Tibial nerve (tissue), 4 donors: Measurements from ENCODE around the gene SLC25A47. TPM values are rescaled to one million over a fixed set of nuclear protein-coding genes. Genes with fewer than 3 reads are reported as not detected.

Experiments used
- DNase-seq, 2 donors: peaks; one replicate each; pipeline ENCODE4 v3.0.0-alpha.2; 2019; ENCODE audit warnings: low spot score in 2 of 2
- H3K27ac ChIP-seq, 4 donors: fragments of 200-600 bp; sonication (generic) in 3 of 4; one replicate each; pipeline ENCODE4 v1.5.1; 2017 to 2019; ENCODE audit warnings: mild to moderate bottlenecking in 1 of 4
- H3K27me3 ChIP-seq, 2 donors: fragments of 200-600 bp; sonication (generic) in 1 of 2; one replicate each; pipeline versions ENCODE4 v1.5.1 to v1.6.0; 2017 to 2019
- H3K36me3 ChIP-seq, 3 donors: fragments of 200-600 bp; sonication (generic); one replicate each; pipeline ENCODE4 v1.5.1; 2018 to 2019
- H3K4me1 ChIP-seq, 4 donors: fragments of 200-600 bp; sonication (generic) in 3 of 4; one replicate each; pipeline ENCODE4 v1.5.1; 2017 to 2019
- H3K4me3 ChIP-seq, 4 donors: fragments of 200-600 bp; sonication (generic) in 3 of 4; one replicate each; pipeline ENCODE4 v1.5.1; 2017 to 2019; ENCODE audit warnings: mild to moderate bottlenecking in 1 of 4, moderate library complexity in 1 of 4
- H3K9me3 ChIP-seq, 4 donors: fragments of 200-600 bp; sonication (generic) in 3 of 4; one replicate each; pipeline ENCODE4 v1.5.1; 2017 to 2019
- CTCF ChIP-seq, 5 experiments: fragments of 200-600 bp in 3 of 5; fragments of 450-650 bp in 2 of 5; sonication (generic) in 3 of 5; IDR thresholded peaks; one replicate each; pipeline ENCODE4 v1.5.1; 2016 to 2019; ENCODE audit warnings: antibody characterized with exemption in 5 of 5, mild to moderate bottlenecking in 3 of 5, moderate library complexity in 2 of 5
- EP300 ChIP-seq, 2 donors: sonication (generic); formaldehyde crosslinking; IDR thresholded peaks; one replicate each; pipeline ENCODE4 v1.6.1; 2017; ENCODE audit warnings: antibody characterized with exemption in 2 of 2, mild to moderate bottlenecking in 1 of 2
- POLR2A ChIP-seq, 2 donors: fragments of 450-650 bp; IDR thresholded peaks; one replicate each; pipeline ENCODE4 v1.6.1; 2017; ENCODE audit warnings: antibody characterized with exemption in 2 of 2, mild to moderate bottlenecking in 2 of 2, moderate library complexity in 2 of 2
- WGBS, 2 donors: methylation state at CpG; one replicate each; pipeline ENCODE4 v1.1.5; 2018; 5-methylcytosine and 5-hydroxymethylcytosine counted together
- total RNA-seq, 4 donors: library from RNA; depleted of rRNA; stranded (reverse); fragments of >200 nt; gene quantifications; one replicate each; pipeline ENCODE4 v1.1.0, GENCODE V29; 2016

SLC25A47 gene
- total RNA-seq, 4 donors from 2014 or later = 2.5 TPM; not detected in 3

GRCh38 chr14:100346306-100347091, 23.4 kb downstream of the SLC25A47 start:
- WGBS, 2 donors = 88 to 94% methylated on average over 12 of the region's 12 CpGs
- no peak for TF ChIP-seq POLR2A (IDR thresholded peaks at IDR 0.05)
- TF ChIP-seq CTCF (IDR thresholded peaks at IDR 0.05) = no peak
- no peak for TF ChIP-seq EP300 (IDR thresholded peaks at IDR 0.05)
- DNase-seq = no peak
- Histone ChIP-seq H3K4me1 (peaks cover 0 to 18% (median 11%) of the 10 kb centered on the region in 4 donors), H3K9me3 (no peaks in the 10 kb centered on the region), H3K27ac (no peak overlapping the region), H3K36me3 (peaks cover 0 to 72% (median 19%) of the 10 kb centered on the region in 3 donors), H3K4me3 (no peak overlapping the region), H3K27me3 (no peaks in the 10 kb centered on the region)

- DNase-seq = no peak
- no peaks in the 10 kb centered on the region for H3K9me3 ChIP-seq
- TF ChIP-seq POLR2A (IDR thresholded peaks at IDR 0.05) (no peak), CTCF (IDR thresholded peaks at IDR 0.05) (no peak), EP300 (IDR thresholded peaks at IDR 0.05) (no peak)
- peaks cover 0 to under 1% (median 0%) of the 10 kb centered on the region in 4 donors for H3K4me1 ChIP-seq
- peaks cover 0 to 77% (median 19%) of the 10 kb centered on the region in 3 donors for H3K36me3 ChIP-seq
- H3K27ac ChIP-seq = no peak overlapping the region
- no peaks in the 10 kb centered on the region for H3K27me3 ChIP-seq
- H3K4me3 ChIP-seq = no peak overlapping the region
- whole genome bisulfite sequencing, 2 donors = 87 to 92% methylated on average over 8 to 12 of the region's 12 CpGs
Observed at GRCh38 chr14:100348253-100348729, 25.2 kb downstream of the SLC25A47 start.

GRCh38 chr14:100348784-100349685, 25.9 kb downstream of the SLC25A47 start:
- H3K27ac ChIP-seq = no peak overlapping the region
- 76% methylated on average over 6 to 11 of the region's 14 CpGs for WGBS, 2 donors
- H3K4me3 ChIP-seq = no peak overlapping the region
- TF ChIP-seq EP300 (IDR thresholded peaks at IDR 0.05) (no peak), POLR2A (IDR thresholded peaks at IDR 0.05) (no peak), CTCF (IDR thresholded peaks at IDR 0.05) (no peak)
- no peak for DNase-seq
- no peaks in the 10 kb centered on the region for H3K27me3 ChIP-seq
- H3K4me1 ChIP-seq = no peaks in the 10 kb centered on the region
- no peaks in the 10 kb centered on the region for H3K9me3 ChIP-seq
- peaks cover 0 to 84% (median 19%) of the 10 kb centered on the region in 3 donors for H3K36me3 ChIP-seq

GRCh38 chr14:100350276-100350926, 27.3 kb downstream of the SLC25A47 start:
- TF ChIP-seq POLR2A (IDR thresholded peaks at IDR 0.05) (no peak), CTCF (IDR thresholded peaks at IDR 0.05) (no peak), EP300 (IDR thresholded peaks at IDR 0.05) (no peak)
- Histone ChIP-seq H3K4me1 (no peaks in the 10 kb centered on the region), H3K27me3 (no peaks in the 10 kb centered on the region), H3K36me3 (peaks cover 0 to 98% (median 19%) of the 10 kb centered on the region in 3 donors), H3K9me3 (no peaks in the 10 kb centered on the region), H3K4me3 (no peak overlapping the region), H3K27ac (no peak overlapping the region)
- DNase-seq = no peak
- WGBS, 2 donors = 85 to 91% methylated on average over 11 of the region's 11 CpGs
